Hematopoietic multipotent progenitor cell treated with erythropoietin and hydrocortisone succinate and interleukin-3 and kit ligand, for 6 days (in vitro differentiated cells): ENCODE data around the gene SIPA1L3.
A peak's percentile ranks its signal among the peaks of the same experiment; 100 is the strongest.

Experiments used
- DNase-seq: peaks from one replicate; pipeline ENCODE4 v3.0.0-alpha.2; 2015

SIPA1L3 gene

GRCh38 chr19:38197937-38198704 lies 291.1 kb downstream of the SIPA1L3 start:
- DNase-seq, result no peak

GRCh38 chr19:38199340-38199739 lies 292.3 kb downstream of the SIPA1L3 start:
- no peak for DNase-seq

- DNase-seq, result no peak
Observed at GRCh38 chr19:38201731-38202130, 294.7 kb downstream of the SIPA1L3 start.

GRCh38 chr19:38202504-38202903 lies 295.5 kb downstream of the SIPA1L3 start:
- DNase-seq, result no peak

GRCh38 chr19:38203197-38203596 lies 296.2 kb downstream of the SIPA1L3 start:
- DNase-seq, result no peak

- no peak for DNase-seq
Observed at GRCh38 chr19:38204096-38204495, 297.1 kb downstream of the SIPA1L3 start.

GRCh38 chr19:38204728-38205127 lies 297.7 kb downstream of the SIPA1L3 start:
- DNase-seq, result no peak

GRCh38 chr19:38206006-38206745 lies 299.2 kb downstream of the SIPA1L3 start:
- no peak for DNase-seq

- no peak for DNase-seq
Observed at GRCh38 chr19:38206928-38207327, 299.9 kb downstream of the SIPA1L3 start.

GRCh38 chr19:38207543-38207942 lies 300.5 kb downstream of the SIPA1L3 start:
- no peak for DNase-seq

- DNase-seq, result no peak
Observed at GRCh38 chr19:38208571-38208970, 301.6 kb downstream of the SIPA1L3 start.

GRCh38 chr19:38209152-38209551 lies 302.1 kb downstream of the SIPA1L3 start:
- DNase-seq, result no peak

GRCh38 chr19:38209671-38210457 lies 302.9 kb downstream of the SIPA1L3 start:
- no peak for DNase-seq

GRCh38 chr19:38210458-38210987 lies 303.5 kb downstream of the SIPA1L3 start:
- no peak for DNase-seq

GRCh38 chr19:38211151-38211591 lies 304.2 kb downstream of the SIPA1L3 start:
- DNase-seq, result no peak

GRCh38 chr19:38211766-38212165 lies 304.8 kb downstream of the SIPA1L3 start:
- DNase-seq, result no peak

- no peak for DNase-seq
Observed at GRCh38 chr19:38213469-38213868, 306.5 kb downstream of the SIPA1L3 start.

- DNase-seq, result peak; percentile 52
Observed at GRCh38 chr19:38213911-38214625, 307.1 kb downstream of the SIPA1L3 start.

- DNase-seq, result no peak
Observed at GRCh38 chr19:38216785-38217641, 310.0 kb downstream of the SIPA1L3 start.

- DNase-seq, result no peak
Observed at GRCh38 chr19:38218204-38218603, 311.2 kb downstream of the SIPA1L3 start.

- no peak for DNase-seq
Observed at GRCh38 chr19:38219221-38219620, 312.2 kb downstream of the SIPA1L3 start.
